ENCODE data around the gene CHCHD3.

Gene CHCHD3

DNA sequence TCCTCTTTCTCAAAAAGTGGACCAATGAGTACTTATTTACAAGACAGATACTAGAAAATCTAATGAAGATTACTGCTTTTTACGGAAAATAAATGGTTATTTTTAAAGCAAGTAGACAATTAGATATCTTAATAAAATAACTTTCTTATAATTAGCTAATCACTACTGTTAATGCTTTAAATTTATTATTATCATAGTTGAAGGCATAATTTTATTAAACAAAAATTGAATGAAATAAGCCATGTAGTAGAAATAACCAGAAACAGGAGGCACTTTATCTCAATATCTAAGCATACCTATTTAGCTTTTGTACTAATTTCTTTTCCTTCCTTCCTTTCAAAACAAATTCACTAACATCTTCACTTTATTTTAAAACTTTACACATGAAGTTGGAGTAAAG is 134.9 kb downstream of the CHCHD3 start:
- H3K27ac ChIP-seq = no peak overlapping the region
- TF ChIP-seq, protein P1, sequence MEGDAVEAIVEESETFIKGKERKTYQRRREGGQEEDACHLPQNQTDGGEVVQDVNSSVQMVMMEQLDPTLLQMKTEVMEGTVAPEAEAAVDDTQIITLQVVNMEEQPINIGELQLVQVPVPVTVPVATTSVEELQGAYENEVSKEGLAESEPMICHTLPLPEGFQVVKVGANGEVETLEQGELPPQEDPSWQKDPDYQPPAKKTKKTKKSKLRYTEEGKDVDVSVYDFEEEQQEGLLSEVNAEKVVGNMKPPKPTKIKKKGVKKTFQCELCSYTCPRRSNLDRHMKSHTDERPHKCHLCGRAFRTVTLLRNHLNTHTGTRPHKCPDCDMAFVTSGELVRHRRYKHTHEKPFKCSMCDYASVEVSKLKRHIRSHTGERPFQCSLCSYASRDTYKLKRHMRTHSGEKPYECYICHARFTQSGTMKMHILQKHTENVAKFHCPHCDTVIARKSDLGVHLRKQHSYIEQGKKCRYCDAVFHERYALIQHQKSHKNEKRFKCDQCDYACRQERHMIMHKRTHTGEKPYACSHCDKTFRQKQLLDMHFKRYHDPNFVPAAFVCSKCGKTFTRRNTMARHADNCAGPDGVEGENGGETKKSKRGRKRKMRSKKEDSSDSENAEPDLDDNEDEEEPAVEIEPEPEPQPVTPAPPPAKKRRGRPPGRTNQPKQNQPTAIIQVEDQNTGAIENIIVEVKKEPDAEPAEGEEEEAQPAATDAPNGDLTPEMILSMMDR (conservative IDR thresholded peaks at IDR 0.05) = no peak

DNA sequence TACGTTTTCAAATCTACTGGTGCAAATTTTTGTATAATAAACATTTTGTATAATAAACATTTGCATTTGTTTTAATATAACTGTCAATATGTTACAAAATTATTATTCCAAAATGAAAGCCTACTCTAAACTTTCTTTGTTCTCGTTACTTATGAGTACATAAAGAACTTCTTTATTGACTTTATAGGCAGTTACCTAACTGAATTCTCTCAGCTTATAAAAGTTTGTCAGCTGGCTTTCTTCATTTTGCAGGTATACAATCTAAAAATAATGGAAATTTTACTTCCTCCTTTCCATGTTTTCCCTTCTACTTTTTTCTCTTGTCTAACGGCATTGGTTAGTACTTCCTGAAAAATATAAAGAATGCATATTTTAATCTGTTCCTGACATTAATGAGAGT is 137.1 kb downstream of the CHCHD3 start:
- TF ChIP-seq, protein P1 (conservative IDR thresholded peaks at IDR 0.05) = no peak
- H3K27ac ChIP-seq = no peak overlapping the region

DNA sequence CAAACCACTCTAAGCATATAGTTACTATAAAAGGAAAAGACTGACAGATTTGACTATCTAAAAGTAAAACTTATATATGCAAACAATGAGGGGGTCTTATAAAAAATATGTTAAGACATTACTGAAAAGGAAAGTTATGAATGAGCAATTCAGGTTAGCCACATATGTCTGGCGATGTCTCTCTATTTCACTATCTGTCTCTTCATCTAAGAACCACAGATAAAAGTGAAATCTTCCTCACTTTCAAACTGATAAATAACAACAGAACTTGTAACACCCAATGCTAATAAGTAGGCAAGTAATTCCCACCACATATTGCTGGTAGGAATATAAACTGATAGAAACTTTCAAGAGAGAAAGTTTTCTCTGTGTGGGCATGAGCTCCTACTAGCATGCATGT is 138.2 kb downstream of the CHCHD3 start:
- TF ChIP-seq, protein P1 (conservative IDR thresholded peaks at IDR 0.05) = no peak
- H3K27ac ChIP-seq = no peak overlapping the region

DNA sequence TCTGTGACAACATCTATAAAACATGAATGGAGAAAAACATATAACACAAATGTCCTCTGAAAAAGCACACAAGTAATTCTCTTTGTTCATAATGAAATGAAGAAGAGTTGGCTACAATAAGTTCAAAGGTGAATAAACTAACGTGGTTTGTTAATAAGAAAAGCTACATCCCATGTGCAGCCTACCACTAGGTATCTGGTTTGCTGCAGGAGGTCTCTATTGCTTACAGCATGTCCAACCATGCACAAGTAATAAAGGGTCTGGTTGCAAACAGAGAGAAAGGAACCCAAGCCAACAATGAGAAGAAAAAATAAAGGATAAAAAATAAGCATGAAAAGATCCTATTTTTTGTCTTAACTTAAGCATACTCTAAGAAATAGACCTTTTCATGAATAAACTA is 139.2 kb downstream of the CHCHD3 start:
- H3K27ac ChIP-seq = no peak overlapping the region
- TF ChIP-seq, protein P1 (conservative IDR thresholded peaks at IDR 0.05) = no peak

DNA sequence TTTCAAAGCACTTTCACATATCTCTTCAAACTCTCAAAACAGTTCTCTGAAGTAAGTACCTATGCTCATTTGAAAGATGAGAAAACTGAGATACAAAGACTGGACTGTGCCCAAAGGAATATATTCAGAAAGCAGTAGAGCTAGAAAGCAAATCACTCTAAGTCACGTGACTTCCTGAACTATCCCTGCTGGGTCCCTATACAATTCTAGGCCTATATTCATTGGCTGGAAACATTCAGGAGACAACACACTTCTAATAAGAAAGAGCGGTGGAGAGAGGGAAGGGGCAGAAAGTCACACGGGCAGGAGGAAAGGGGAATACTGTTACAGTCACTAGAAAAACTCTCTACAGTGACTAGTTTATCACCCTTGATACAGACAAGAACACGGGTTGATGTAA is 140.0 kb downstream of the CHCHD3 start:
- no peak overlapping the region for H3K27ac ChIP-seq
- TF ChIP-seq, protein P1 (conservative IDR thresholded peaks at IDR 0.05) = no peak

DNA sequence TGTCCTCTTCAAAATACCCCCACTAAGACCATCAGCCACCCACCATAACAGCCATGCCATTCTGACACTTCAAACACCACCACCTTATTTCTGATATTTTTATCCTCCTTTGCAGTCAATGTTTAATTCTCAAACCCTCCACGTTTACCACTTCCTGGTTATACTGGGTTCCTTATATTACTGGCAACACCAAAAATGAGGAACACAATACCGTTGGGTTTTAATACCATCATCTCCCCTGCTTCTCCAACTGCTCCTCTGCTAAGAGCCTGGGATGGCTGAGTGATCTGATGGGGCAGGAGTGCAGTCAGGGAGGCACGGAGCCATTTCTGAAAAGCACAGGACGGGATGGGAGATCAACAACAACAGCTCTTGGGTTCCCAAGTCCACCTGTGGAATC is 140.5 kb downstream of the CHCHD3 start:
- TF ChIP-seq, protein P1 (conservative IDR thresholded peaks at IDR 0.05) = no peak

DNA sequence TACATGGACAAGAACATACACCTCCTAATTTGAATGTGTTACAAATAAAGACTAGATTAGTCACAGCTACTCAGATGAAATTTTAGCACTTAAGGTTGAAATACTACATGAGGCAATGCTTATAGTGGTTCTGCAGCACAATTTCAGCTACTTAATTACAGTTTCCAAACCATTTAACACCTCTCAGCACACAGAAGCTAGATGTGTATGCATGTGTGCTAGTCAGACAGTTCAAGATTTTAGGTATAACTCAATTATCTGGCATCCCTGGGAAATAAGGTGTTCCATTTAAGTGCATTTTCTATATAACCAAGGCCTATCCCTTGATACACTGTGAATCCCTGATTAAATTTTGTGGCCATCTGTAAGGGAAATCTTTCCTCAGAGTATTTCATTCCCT is 141.8 kb downstream of the CHCHD3 start:
- H3K27ac ChIP-seq = peak overlapping the region; percentile 27
- TF ChIP-seq, protein P1 (conservative IDR thresholded peaks at IDR 0.05) = no peak

More for the DNA sequence above, 140.5 kb downstream of the CHCHD3 start:
- H3K27ac ChIP-seq = no peak overlapping the region

DNA sequence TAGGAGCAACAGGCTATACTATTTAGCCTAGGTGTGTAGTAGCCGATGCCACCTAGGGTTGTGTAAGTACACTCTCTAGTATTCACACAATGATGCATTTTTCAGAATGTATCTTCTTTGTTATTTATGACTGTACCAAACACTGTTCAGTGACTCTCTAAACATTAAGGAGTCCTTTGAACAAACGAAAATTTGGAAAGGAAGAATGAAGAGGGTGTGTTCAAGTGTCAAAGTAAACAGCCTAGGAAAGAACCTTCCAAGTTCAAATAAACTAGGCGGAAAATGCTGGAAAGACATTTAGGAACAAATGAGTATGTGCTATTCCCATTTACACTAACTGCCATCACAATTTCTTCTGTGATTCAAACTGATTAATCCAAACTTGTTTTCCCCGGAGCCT is 142.4 kb downstream of the CHCHD3 start:
- TF ChIP-seq, protein P1 (conservative IDR thresholded peaks at IDR 0.05) = no peak
- peak overlapping the region; percentile 27 for H3K27ac ChIP-seq
